HS-27A (cell line): ENCODE measurements around the gene CT45A3.
"Not testable (repeated sequence)": the region's sequence is repeated elsewhere in the genome, so short reads cannot be mapped to it uniquely, and the experiment has no call there.

Source experiments
- DNase-seq: peaks from one replicate; pipeline ENCODE4 v3.0.0-alpha.2; 2012; ENCODE audit warnings: low read depth, missing footprints

CT45A3 gene, protein sequence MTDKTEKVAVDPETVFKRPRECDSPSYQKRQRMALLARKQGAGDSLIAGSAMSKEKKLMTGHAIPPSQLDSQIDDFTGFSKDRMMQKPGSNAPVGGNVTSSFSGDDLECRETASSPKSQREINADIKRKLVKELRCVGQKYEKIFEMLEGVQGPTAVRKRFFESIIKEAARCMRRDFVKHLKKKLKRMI

DNA sequence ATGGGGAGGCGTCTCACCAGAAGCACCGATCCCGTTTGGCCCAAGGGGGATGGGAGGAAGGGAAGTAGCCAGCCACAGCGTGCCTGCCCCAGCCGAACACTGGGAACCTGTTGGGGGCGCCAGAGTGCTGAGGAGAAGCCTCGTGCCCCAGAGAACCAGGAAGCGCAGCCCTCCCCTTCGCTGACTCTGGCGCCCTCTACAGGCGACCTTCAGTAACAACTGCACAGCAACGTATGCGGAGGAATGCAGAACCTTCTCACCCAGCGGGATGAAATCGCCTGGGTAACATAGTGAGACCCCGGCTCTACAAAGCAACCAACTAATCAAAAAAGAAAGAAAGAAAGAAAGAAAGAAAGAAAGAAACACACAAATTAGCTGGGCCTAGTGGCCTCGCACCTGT lies at the start of gene CT45A3:
TSS of gene CT45A3 (minus strand) at position 101 of the 400 bp plus-strand sequence. CDS start 3,747 bp downstream, outside the sequence.
- DNase-seq: not testable (repeated sequence)

DNA sequence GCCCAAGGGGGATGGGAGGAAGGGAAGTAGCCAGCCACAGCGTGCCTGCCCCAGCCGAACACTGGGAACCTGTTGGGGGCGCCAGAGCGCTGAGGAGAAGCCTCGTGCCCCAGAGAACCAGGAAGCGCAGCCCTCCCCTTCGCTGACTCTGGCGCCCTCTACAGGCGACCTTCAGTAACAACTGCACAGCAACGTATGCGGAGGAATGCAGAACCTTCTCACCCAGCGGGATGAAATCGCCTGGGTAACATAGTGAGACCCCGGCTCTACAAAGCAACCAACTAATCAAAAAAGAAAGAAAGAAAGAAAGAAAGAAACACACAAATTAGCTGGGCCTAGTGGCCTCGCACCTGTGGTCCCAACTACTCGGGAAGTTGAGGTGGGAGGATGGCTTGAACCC lies 34.7 kb upstream of the CT45A3 start, which contains the start of gene CT45A6:
TSS of gene CT45A6 (minus strand) at position 101 of the 400 bp plus-strand sequence. CDS start 3,794 bp downstream, outside the sequence.
- not testable (repeated sequence) for DNase-seq

DNA sequence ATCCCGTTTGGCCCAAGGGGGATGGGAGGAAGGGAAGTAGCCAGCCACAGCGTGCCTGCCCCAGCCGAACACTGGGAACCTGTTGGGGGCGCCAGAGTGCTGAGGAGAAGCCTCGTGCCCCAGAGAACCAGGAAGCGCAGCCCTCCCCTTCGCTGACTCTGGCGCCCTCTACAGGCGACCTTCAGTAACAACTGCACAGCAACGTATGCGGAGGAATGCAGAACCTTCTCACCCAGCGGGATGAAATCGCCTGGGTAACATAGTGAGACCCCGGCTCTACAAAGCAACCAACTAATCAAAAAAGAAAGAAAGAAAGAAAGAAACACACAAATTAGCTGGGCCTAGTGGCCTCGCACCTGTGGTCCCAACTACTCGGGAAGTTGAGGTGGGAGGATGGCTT lies 17.4 kb upstream of the CT45A3 start, which contains the start of gene CT45A5:
TSS of gene CT45A5 (minus strand) at position 101 of the 400 bp plus-strand sequence. CDS start 3,774 bp downstream, outside the sequence.
- not testable (repeated sequence) for DNase-seq

DNA sequence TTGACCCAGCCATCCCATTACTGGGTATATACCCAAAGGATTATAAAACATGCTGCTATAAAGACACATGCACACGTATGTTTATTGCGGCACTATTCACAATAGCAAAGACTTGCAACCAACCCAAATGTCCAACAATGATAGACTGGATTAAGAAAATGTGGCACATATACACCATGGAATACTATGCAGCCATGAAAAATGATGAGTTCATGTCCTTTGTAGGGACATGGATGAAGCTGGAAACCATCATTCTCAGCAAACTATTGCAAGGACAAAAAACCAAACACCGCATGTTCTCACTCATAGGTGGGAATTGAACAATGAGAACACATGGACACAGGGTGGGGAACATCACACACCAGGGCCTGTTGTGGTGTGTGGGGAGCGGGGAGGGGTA lies 23.3 kb downstream of the CT45A3 start:
- DNase-seq: not testable (repeated sequence)

DNA sequence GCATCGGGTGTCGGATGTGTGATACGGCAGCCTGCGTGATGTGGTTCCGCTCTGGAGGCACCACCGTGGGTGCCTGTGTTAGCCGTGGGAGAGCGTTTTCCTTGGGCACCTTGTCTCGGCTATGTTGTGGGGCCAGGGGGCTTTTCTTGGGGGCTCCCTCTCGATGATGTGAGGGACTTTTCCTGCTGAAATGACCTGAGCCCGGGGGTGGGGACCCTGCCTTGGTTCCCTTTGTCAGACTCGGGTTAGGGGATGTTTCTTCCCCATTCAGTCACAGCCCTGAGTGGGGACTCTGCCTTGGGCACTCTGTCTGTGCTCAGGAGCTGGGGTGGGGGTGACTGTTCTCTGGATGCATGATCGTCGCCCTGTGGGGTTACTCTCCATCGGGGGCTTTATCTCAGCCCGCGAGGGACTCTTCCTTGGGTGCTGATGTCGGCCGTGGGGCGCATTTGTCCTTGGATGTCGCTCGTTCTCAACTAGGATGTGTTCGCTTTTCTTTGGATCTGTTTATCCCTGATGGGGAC lies 26.7 kb downstream of the CT45A3 start:
- DNase-seq: no peak

DNA sequence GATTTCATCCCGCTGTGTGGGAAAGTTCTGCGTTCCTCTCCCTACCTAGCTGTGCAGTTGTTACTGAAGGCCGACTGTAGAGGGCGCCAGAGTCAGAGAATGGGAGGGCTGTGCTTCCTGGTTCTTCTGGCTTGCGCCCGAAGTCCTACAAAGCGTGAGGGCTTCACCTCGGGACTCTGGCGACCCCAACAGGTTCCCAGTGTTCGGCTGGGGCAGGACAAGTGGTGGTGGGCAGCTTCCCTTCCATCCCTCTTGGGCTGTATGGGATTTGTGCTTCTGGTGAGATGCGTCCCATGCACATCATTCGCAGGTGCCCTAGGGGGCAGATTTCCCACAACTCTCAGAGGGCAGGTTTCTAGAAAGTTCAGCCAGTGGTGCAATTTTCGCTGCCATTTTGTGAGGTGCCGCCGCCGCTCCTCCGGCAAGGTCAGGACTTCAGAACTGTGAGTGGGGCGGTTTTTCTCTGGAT lies 27.3 kb downstream of the CT45A3 start:
- DNase-seq: no peak

DNA sequence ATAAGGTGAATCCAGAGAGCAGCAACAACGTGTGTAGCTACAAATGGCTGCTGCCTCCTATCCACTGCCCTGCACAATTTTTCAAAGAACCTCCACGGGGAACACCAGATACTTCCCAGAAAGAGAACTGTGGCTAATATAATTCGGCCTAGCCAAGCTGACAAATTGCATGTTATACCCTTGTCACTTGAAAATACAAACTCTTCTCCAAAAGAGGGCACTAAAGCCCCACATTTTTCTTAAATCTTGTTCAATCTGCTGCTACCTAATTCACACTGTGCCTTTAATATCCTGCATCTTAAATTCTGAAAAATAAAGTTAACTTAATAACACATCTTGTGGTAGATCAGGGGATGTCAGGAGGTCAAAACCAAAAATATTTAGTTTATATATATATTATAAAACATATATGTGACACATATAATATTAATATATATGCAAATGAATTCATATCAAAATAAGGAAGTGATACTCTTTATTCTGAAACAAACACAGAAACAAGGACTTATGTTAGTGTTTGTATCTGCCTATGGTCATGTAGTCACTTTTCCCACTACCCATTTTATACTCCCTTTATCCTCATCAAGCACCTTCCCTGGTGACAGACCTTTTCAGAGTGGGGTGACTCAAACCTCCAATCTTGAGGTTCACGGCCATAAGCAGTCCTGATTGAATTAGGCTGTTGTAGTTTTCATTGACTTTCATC lies 30.5 kb downstream of the CT45A3 start:
- no peak for DNase-seq

DNA sequence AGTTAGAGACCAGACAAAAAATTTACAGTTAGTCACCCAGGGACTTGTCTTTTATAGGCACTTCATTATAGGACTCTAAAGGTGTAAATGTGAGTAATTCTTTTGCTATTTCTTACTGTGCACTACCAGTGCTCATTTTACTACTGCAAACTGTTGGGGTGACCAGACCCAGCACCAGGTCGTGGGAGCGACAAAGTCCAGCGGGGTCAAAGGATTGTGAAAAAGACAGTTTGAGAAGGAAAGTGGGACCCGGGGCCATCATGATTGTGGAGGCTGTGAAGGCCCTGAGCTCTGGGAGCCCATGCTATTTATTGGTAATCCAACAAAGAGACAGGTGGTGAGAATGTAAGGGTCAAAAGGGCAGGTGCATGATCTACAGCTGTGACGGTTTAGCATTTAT lies 33.3 kb downstream of the CT45A3 start:
- not testable (repeated sequence) for DNase-seq

DNA sequence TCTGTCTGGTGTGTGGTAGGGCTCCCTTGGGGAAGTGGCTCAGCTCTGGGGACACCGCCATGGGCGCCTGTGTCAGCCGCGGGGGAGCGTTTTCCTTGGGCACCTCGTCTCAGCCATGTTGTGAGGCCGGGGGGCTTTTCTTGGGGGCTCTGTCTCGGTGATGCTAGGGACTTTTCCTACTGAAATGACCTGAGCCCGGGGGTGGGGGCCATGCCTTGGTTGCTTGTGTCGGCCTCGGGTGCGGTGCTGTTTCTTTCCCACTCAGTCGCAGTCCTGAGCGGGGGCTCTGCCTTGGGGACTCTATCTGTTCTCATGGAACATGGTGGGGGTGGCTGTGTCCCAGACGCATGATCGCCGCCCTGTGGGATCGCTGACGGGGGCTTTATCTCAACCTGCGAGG lies 54.2 kb downstream of the CT45A3 start:
- no peak for DNase-seq

DNA sequence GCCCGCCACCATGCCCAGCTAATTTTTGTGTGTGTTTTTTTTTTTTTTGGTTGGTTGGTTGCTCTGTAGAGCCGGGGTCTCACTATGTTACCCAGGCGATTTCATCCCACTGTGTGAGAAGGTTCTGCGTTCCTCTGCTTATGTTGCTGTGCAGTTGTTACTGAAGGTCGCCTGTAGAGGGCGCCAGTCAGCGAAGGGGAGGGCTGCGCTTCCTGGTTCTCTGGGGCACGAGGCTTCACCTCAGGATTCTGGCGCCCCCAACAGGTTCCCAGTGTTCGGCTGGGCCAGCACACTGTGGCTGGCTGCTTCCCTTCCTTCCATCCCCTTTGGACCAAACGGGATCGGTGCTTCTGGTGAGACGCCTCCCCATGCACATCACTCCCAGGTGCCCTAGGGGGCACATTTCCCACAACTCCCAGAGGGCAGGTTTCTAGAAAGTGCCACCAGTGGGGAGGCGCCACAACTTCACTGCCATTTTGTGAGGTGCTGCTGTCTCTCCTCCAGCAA lies 54.8 kb downstream of the CT45A3 start, which contains the start of gene CT45A1:
TSS of gene CT45A1 (plus strand) at position 457 of the 507 bp plus-strand sequence. CDS start 5,302 bp downstream, outside the sequence.
- not testable (repeated sequence) for DNase-seq
